ENCODE data around the gene OR10A6.

DNA sequence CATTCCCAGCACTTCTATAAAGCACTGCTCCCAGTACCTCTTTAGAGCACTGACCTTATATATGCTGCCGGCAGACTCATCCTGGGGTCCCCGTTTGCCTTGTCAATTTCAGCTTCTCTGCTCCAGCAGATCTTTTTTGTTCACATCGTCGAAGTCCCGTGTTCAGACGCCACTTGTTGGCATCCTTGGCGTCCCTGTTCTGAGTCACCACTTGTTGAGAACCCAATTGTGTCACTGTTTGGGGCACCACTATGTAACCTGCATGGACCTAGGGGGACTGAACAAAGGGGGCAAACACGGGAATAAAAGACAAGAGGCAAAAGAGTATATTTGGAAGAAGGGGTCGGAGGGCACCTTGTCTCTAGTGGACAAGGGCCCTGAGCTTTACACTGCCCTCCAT is 25.5 kb downstream of the OR10A6 start:
- no peak for TF ChIP-seq EZH2phosphoT487 (IDR thresholded peaks at IDR 0.05; ENCODE audit: low read depth)
- TF ChIP-seq, protein P1, sequence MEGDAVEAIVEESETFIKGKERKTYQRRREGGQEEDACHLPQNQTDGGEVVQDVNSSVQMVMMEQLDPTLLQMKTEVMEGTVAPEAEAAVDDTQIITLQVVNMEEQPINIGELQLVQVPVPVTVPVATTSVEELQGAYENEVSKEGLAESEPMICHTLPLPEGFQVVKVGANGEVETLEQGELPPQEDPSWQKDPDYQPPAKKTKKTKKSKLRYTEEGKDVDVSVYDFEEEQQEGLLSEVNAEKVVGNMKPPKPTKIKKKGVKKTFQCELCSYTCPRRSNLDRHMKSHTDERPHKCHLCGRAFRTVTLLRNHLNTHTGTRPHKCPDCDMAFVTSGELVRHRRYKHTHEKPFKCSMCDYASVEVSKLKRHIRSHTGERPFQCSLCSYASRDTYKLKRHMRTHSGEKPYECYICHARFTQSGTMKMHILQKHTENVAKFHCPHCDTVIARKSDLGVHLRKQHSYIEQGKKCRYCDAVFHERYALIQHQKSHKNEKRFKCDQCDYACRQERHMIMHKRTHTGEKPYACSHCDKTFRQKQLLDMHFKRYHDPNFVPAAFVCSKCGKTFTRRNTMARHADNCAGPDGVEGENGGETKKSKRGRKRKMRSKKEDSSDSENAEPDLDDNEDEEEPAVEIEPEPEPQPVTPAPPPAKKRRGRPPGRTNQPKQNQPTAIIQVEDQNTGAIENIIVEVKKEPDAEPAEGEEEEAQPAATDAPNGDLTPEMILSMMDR (IDR thresholded peaks at IDR 0.05; ENCODE audit: low read depth, low read length), result no peak
